Measurements from ENCODE around the gene KPNB1.

Gene KPNB1

DNA sequence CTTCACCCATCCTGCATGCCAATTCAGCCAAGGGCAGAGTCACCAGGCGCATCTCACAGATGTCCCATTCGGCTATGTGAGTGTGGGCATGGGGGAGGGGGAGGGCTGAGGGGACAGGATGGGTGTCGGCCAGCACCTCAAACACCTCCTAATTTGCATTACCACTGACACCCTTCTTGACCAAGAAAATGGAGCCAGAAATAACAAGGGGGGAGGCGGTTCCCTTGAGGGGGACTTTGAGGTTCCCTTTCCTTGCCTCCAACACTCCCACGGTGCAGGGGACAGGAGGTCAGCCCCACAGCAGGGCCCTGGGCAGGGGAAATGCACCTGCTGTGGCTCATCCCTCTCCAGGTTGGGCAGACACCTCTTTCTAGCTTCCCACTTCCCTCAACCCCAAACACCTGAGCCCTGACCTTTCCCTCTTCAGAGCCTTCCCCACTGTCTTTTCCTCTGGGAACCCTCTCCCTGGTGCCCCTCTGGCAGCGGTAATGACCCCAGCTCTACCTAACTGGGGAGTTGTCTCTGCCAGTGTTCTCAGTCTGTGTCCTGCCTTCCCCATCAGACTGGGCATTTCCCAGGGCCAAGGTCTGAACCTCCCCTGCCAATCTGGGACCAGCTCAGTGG lies 65.2 kb downstream of the KPNB1 start:
- DNase-seq = no peak

DNA sequence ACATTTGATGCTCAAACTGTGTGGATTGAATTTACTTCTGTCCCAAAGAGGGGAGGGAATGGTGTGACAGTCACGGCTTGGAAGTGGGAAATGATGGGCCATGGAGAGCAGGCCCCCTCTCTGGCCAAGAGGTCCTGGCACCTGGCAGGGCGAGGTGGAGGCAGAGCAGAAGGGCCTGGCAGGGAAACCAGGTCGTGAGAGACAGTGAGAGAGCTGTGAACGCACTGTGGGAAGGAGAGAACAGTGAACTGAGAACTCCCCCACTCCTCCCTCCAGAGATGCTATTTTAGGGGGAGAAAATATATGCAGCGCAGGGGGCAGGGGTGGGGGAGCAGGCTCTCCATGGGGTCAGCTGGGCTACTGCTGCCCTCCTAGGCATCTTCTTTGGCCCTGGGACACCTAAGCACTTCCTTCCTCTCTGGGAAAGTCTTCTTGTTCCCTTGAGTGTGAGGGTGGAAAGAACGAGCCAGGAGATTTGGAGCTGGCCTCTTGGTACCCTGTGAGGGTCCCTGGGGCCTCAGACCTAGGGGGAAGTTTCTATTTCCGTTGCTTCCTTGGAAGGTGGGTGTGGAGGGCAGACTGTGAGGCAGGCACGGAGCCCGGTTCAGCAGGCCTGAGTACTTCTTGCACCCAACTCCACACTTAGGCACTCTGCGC lies 66.1 kb downstream of the KPNB1 start:
- DNase-seq = no peak

DNA sequence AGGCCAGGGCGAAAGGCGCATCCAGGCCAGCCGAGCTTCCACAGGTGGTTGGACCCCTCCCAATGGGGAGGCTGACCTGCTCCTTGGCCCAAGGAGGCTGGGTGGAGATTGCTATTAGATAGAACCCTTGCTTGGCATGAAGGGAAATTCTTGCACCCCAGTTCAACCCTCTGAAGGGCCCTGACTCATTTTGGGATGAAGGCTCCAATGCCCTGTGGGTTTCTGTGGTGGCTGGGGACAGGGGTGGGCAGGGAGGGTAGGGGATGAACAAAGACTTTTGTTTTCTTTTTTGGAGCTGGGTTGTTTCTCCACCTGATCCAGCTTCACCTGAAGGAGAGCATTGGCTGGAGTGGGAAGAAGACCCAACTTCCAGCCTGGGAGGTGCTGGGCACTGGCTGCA lies 66.7 kb downstream of the KPNB1 start:
- no peak for DNase-seq

DNA sequence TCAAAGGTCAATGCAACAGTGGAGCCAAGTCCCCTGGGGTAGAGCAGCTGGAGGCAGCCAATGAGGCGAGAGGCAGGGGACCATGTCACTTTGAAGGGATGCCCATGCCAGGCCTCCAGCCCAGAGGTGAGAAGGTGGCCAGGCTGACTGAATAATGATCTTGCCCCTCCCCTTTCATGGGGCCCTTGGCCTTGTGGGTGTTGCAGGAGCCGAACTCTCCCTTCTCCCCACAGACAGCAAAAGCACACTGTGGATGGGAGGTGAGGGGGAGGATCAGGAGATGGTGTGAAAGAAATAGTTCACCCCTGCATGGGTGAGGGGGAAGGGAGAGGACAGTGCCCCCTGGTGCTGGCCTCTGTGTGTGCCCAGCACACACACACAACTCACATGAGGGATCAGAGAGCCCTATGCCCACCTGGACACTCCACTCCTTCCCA lies 67.6 kb downstream of the KPNB1 start:
- no peak for DNase-seq

DNA sequence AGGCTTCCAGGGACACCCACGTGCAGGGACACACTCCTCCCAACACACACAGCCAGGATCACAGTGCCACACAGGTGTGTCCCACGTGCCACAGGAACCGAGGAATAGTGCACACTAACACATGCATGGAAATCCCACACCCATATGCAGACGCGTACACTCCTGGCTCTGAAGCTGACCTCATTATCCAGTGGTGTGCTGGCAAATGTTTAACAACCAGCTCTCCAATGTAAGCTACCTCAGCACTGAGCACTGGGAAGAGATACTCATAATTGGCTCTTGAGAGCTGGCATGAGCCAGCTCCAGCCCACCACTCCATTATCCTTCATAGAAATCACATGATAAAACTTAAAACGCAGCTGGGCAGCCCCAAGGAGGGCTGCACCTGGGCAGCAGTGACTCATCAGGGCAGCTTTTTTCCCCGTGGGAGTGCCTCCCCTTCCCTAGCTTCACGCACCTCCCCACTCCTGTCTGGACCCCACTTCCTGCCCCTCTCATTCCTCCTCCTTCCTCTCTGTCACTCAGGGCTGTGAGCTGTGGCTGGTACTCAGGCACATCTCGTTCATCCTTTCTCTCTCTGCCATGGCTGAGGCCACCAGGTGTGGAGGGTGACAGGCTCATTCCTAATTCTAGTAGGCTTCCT lies 68.4 kb downstream of the KPNB1 start:
- DNase-seq = no peak

DNA sequence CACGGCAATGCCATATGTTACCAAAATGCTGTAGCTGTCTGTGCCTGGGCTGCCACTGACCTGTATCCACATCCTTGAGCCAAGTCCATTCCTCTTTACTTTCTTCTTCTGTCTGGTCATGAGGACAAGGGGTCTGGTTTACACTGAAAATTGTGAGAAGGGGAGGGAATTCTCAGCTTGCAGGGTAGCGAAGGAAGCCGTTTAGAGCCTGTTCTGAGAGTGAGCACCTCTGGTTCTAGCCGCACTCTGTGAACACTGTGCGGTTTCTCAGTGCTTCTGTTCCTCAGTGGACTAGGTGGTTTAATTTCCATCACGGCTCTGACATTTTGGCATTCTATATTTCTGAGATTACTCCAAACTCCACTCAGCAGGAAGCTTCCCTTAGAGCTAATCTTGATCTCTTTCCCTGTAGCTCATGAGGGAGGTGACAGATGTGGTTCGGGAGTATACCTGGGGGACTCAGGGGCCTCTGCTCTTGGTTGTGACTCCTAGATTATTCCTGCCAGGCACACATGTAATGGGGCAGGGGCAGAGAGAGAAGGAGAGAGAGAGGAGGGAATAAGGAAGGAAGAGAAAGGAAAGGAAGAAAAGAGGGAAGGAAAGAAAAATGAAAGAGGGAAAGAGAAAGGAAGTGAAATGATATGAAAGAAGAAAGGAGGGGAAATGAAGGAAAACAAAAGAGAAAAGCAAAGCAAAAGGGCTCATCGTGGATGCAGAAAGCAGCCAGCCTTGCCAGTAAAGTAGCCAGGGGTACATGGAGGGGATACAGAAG lies 69.1 kb downstream of the KPNB1 start:
- no peak for DNase-seq

DNA sequence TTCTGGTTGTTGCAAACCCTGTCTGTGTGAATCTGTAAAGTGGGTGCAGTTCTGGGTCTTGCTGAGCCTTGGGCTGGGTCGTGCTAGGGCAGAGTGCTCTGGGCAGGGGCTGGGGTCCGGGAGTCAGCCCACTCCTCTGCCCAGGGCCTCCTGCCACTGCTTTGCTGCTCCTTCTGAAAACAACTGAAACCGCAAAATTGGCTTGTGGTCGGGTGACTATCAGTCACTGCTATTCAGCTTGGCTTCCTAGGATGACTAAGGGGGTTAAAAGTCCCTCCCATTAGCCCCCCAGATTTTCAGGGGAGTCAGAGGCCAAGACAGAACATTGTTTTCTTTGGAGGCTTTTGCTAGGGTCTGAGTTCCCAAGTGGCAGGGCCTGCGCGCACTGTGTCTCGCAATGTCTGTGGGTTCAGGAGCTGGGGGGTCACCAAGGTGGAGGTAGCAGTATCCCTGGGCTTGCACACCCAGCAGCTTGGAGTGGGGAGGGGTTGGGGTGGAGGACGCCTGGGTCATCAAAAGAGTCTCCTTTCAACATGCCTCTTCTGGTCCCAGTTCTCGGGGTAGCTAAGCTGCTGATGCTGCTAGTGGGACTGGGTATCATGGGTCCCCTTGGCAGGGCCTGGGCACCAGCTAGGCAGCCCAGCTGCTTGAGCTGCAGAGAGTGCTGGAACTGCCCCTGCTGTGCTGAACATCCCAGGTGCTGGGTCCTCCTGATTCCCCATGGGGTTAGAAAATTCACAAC lies 69.9 kb downstream of the KPNB1 start:
- DNase-seq = peak; percentile 69

DNA sequence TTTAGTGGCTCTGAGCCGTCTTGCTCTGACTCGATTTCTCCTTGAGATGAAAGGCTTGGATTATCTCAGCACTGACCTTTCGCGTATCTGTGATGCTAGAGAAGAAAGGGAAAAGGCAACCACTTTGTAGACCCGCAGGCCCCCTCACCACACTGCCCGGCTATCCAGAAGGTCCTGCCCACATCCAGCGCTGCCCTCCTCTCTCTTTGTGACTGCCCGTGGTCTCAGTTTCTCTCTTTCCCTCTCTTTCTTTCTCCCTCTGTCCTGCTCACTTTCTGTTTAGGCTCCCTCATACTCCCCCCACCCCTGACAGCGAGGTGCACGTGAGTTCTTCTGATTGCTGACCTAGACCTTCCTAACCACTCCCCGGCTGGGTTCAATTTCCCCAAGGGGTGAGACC lies 70.5 kb downstream of the KPNB1 start:
- no peak for DNase-seq

DNA sequence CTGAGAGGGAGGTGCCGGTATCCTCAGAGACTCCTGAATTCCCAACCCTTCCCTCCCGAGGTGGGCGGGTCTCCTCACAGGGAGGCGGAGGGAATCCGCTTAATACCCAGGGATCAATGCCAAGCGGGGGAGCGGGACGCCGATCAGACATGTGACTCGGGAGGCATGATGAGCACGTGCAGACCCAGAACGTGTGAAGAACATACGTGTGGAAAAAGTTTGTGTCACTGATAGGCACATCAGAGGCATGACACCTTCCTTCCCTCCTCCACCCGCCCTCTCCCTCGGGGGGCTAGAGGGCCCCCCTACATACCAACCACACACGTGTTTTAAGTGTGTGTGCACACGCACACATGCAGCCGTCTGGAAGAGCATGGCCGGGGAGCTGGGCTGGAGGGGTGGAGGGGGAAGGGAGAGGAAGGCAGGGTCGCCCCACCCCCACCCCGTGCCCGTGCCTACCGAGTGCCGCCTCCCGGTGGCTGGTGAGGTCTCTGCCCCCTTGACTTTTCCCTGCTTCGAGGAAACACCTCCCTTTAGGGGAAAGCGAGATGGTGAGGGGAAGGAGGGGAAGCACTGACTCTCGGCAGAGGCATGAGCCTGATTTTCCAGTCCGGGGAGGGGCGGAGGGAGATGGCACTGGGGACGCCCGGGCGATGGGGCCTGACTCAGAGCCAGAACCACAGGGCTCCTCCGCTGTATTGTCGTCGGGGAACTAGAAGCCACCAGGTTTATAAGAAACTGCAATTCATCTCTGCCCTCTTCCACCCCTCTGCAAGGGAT lies 71.2 kb downstream of the KPNB1 start:
- DNase-seq = peak; percentile 88

DNA sequence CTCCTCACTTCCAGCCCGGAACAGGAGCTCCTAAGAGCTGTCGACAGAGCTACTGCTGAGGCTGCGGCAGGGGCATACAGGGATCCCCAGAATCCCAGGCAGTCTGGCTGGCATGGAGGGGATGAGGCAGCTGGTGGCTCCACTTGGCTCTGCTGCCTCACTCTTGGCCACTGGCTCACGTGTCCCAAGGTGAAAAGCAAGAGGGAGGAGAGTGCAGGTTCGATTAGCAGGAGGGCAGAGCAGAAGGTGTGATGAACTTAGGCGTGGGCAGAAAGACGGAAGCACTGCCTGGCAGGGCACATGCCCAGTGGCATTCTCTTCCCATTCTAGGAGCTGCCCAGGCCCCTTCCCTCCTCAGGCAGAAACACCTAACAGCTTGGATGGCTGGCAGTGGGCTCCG lies 72.0 kb downstream of the KPNB1 start:
- no peak for DNase-seq

DNA sequence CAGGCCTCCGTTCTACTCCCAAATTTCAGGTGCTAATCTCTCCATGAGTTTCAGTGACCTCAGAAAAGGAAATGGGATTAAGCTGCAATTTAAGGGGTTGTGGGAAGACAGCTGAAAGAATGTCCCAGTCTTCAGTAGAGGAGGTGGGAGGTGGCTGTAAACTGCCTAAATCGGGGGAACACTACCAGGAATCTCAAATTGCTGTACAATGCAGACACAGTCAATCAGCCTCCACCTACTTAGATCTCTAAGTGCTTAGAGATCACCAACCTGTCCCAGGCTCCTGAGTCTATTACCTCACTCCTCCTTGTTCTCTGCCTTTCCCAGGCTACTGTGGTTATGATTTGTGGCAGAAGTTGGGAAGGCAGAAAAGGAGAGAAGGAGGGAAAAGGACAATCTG lies 75.0 kb downstream of the KPNB1 start:
- no peak for DNase-seq

DNA sequence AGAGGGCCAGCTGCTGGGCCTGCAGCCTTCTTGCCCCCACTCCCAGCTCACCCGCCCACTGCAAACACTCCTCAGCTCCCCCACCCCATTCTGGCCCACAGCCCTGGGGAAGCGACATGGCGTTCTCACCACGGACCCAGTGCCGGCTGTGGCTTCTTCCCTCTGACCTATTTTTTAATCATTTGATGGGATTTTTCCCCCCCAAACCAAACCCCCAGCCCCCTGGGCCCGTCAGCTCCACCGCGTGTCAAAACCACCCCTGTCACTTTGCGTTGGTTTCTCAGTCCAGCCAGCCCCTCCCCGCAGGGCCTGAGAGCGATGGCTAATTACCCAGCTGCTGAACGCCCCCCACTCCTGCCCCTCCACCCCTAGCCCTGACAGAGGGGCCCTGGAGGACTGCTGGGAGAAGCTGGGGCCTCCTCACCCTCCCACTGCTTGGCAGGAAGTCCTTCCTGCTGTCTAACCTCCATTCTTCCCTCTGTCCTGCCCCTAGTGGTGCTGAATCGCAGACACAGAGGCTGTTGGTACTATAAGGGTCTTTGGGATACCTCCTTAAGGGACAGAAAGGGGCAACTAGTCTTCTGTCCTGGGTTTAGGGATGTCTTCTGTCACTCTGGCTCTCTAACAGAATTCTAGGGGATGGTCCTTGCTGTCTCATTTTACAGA lies 75.9 kb downstream of the KPNB1 start:
- no peak for DNase-seq

DNA sequence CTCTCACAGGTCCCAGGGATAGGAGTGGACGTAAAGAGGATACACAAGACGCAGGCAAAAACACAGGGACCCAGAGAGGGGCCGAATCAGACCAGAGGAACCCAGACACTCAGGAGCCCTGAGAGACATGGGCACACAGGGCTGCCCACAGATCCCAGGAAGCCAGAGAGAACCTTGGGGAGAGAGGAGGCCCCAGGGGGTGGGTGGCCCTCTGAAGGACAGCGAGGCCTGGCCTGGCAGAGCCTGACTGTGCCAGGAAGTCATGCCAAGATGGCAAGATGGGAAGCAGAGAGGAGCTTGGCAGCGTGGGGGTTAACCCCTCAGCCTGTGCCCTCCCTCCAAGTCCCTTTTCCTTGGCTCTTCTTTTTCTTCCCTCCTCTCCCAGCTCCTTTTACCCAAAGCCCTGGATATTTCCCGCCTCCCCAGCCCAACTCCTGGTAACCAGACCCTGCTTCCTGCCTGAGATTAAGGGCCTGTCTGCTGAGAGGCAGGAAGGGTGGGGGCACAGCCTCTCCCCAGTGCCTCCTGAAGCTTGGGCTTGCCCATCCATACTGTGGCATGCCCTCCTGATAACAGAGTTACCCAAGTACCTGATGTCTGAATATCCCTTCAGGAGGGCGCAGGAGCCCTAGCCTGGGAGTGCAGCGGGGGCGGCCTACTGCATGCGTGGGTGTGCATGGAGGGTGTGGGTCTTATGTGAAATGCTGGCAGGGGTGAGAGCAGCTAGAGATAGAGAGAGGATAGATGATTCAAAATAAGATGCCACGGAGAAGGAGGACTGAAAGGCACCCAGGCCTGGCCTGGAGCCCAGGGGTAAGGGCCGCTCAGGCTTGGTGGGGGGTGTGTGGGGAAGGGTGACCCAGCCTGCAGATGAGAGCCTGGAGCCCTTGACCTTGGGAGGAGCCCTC lies 77.3 kb downstream of the KPNB1 start:
- peak; percentile 25 for DNase-seq

DNA sequence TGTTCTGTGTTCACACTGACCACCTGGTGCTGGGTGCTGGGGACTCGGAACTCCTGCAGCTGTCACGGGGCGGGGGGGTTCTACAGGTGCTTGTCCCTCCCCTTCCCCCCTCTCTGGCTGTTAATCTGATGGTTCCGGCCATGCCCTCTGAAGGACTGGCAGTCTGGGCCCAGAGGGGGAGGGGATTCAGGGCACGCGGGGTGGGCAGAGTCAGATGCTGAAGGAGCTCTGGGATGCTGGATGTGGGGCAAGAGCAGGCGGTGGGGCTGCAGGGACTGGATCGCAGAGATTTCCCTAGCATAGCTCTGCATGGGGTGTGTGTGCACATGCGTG lies 78.0 kb downstream of the KPNB1 start:
- DNase-seq = peak; percentile 27

DNA sequence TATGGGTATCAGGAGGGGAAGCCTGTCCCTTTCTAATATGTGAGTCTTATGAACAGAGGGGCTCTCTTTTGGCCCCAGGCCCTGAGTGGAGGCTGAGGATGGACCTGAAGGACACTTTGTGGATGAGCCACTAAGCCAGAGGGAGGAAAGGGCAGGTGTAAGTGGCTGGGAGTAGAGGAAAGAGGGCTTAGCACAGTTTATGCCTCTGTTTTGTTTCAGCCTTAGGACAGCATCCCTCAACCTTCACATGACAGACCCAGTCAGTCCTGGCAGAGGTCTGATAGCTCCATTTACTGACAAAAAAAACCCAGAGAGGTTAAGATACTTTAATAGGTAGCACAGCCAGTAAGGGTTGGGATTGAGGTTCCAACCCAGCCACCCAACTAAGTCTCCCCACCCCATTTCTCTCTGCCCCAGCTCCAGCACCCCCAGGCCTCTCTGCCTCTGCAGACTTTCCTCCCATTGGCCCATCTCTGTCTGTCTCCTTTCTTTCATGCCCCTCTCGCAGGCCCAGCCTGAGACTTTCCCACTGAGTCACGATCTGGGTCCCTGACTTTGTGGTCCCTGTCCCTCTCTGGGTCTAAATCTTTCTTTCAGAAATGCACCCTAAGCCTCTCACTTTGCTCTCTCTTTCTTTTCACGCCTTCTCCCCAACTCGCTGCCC lies 78.6 kb downstream of the KPNB1 start:
- DNase-seq = no peak

DNA sequence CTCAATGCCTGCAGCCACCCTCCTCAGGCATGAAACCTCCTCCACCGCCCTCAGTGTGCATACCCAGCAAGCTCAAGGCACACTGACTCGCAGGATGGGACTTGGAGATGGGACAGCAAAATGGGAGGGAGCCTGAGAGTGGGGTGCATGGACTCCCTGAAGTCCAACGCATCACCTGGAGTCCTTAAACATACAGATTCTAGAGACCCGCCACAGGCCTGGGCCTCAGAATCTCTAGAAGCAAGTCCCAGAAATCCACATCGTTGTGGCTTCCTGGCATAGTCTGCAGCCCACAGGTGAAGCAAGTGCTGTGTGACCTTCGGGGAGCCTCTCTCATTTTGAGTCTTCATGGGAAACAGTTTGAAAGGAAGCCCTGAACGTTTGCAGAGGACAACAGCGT lies 79.8 kb downstream of the KPNB1 start:
- no peak for DNase-seq

DNA sequence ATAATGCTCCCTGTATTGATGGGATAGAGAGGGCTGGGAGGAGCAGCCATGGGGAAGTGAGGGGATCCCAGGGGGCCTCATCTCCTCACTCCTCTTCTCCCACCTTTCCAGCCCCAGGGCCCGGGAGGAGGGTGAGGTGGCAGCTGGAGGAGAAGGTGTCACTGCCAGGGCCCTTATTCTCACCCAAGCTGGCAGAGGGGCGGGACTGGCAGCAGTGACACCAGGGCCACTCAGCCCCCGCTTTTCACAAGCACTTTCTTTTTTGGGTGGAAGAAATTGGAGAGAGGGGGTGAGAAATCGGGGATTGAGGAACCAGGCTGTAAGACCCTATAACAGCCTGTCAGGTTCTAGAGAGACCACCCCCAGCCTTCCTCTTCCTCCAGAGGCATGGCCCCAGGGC lies 81.0 kb downstream of the KPNB1 start:
- DNase-seq = no peak

DNA sequence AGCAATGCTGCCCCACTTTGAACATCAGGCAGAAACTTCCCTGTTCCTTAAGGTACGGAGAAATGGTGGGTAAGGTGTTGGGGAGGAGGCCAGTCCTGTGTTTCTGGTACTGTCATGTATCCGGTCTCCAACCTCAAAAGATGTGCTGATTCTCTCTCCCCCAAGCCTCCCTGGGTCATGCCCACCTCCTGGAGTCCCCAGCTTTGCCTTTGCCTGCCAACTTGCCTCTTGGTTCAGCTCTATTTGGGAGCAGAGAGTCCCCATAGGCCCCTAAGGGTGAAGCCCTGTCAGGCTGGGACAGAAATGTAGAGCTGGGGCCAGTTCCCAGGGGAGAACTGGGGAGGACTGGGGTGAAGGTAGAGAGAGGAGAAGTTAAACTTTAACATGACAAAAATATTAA lies 81.7 kb downstream of the KPNB1 start:
- DNase-seq = no peak

DNA sequence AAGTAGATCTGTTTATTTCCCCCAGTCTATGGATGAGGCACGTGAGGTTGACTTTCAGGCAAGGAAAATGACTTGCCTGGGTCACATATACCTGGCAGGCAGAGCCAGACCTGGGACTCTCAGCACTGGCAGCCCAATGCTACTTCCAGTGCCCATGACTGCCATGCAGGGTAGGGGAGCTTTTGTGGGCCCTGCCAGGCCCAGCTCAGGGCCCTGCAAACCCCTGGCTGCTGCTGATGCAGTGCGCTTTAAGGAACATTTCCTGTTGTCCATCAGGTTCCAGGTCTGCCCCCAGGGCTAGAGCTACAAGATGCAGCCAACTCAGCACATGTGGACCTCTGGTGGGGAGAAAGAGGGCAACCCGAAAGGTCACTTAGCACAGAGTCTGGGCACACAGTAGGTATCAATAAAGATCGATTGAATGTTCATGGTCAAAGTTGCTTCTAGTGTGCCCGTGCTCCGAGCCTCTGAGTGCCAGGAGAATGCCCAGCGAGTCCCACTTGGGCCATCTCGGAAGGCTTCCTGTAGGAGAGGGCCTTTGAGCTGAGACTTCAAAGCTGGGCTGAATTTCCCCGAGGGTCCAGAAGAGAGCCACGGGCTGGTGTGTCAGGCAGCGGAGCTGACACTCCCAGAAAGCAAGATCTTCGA lies 82.8 kb downstream of the KPNB1 start:
- no peak for DNase-seq
